Measurements from ENCODE around the gene TOLLIP. TPM values are rescaled to one million over a fixed set of nuclear protein-coding genes. Genes with fewer than 3 reads are reported as not detected.
"Not testable (repeated sequence)": the region's sequence is repeated elsewhere in the genome, so short reads cannot be mapped to it uniquely, and the experiment has no call there.

TOLLIP gene
- total RNA-seq, 5 donors from 2014 or later (not counting 1 experiment from before 2014, with no cell fraction given): 44.4 to 54.1 (median 50.8) TPM

- H3K9me3 Mint-ChIP-seq: no peaks in the 10 kb centered on the region
- no peaks in the 10 kb centered on the region for H3K27me3 Mint-ChIP-seq
- DNase-seq (no peak), ATAC-seq (replicated peaks in 1 of 4) (no peak)
- Histone ChIP-seq H3K4me3 (ENCODE audit: control insufficient read depth in 1 of 2, extremely low read depth in 1 of 2, low read length in 1 of 2) (no peak overlapping the region), H3K36me3 (ENCODE audit: control insufficient read depth in 2 of 2, extremely low read depth in 1 of 2, insufficient read depth in 1 of 2, low read length in 1 of 2) (peaks cover 2 to 9% of the 10 kb centered on the region in 2 donors), H3K27me3 (replicated peaks in 1 of 2; ENCODE audit: control insufficient read depth in 2 of 2, extremely low read depth in 1 of 2, insufficient read depth in 2 of 2, low read length in 1 of 2) (no peaks in the 10 kb centered on the region), H3K4me1 (ENCODE audit: control insufficient read depth in 1 of 2, extremely low read depth in 1 of 2, insufficient read depth in 2 of 2, low read length in 2 of 2) (peaks cover 0 to 59% of the 10 kb centered on the region in 2 experiments), H3K27ac (ENCODE audit: low read length) (no peak overlapping the region), H3K9me3 (no peaks in the 10 kb centered on the region)
- H3K4me3 Mint-ChIP-seq: no peak overlapping the region
- H3K4me1 Mint-ChIP-seq: peaks cover 0 to 16% (median 0%) of the 10 kb centered on the region in 3 donors
- H3K36me3 Mint-ChIP-seq: peaks cover 5% of the 10 kb centered on the region
- ChIA-PET CTCF (no interaction called here), POLR2A (no interaction called here)
- 90% methylated on average over 9 of the region's 13 CpGs for WGBS (ENCODE audit: insufficient coverage)
- H3K27ac Mint-ChIP-seq: no peak overlapping the region
Measured at GRCh38 chr11:1271002-1271401, 38.4 kb downstream of the TOLLIP start.

- Mint-ChIP-seq H3K4me3 (no peak overlapping the region), H3K27ac (no peak overlapping the region), H3K9me3 (no peaks in the 10 kb centered on the region), H3K36me3 (no peaks in the 10 kb centered on the region), H3K4me1 (peaks cover 0 to 16% (median 0%) of the 10 kb centered on the region in 3 donors), H3K27me3 (no peaks in the 10 kb centered on the region)
- ChIA-PET CTCF (no interaction called here), POLR2A (no interaction called here)
- ATAC-seq (replicated peaks in 1 of 4) (no peak), DNase-seq (no peak)
- Histone ChIP-seq H3K36me3 (ENCODE audit: control insufficient read depth in 2 of 2, extremely low read depth in 1 of 2, insufficient read depth in 1 of 2, low read length in 1 of 2) (peaks cover 2 to 9% of the 10 kb centered on the region in 2 donors), H3K4me3 (ENCODE audit: control insufficient read depth in 1 of 2, extremely low read depth in 1 of 2, low read length in 1 of 2) (no peak overlapping the region), H3K9me3 (no peaks in the 10 kb centered on the region), H3K4me1 (ENCODE audit: control insufficient read depth in 1 of 2, extremely low read depth in 1 of 2, insufficient read depth in 2 of 2, low read length in 2 of 2) (peaks cover 0 to 54% of the 10 kb centered on the region in 2 experiments), H3K27me3 (replicated peaks in 1 of 2; ENCODE audit: control insufficient read depth in 2 of 2, extremely low read depth in 1 of 2, insufficient read depth in 2 of 2, low read length in 1 of 2) (no peaks in the 10 kb centered on the region), H3K27ac (ENCODE audit: low read length) (no peak overlapping the region)
- 92% methylated on average over 9 of the region's 10 CpGs for WGBS (ENCODE audit: insufficient coverage)
Measured at GRCh38 chr11:1270476-1270875, 39.0 kb downstream of the TOLLIP start.

- H3K27ac Mint-ChIP-seq: no peak overlapping the region
- no peak for ATAC-seq (replicated peaks in 1 of 4)
- H3K9me3 Mint-ChIP-seq: peaks cover 0 to 4% (median 0%) of the 10 kb centered on the region in 3 donors
- DNase-seq: no peak
- peaks cover 0 to 16% (median 0%) of the 10 kb centered on the region in 3 donors for H3K4me1 Mint-ChIP-seq
- POLR2A ChIA-PET: no interaction called here
- peaks cover 0 to 49% of the 10 kb centered on the region in 2 experiments for H3K4me1 ChIP-seq (ENCODE audit: control insufficient read depth in 1 of 2, extremely low read depth in 1 of 2, insufficient read depth in 2 of 2, low read length in 2 of 2)
- no peak overlapping the region for H3K4me3 ChIP-seq (ENCODE audit: control insufficient read depth in 1 of 2, extremely low read depth in 1 of 2, low read length in 1 of 2)
- no peaks in the 10 kb centered on the region for H3K27me3 Mint-ChIP-seq
- H3K36me3 ChIP-seq (ENCODE audit: control insufficient read depth in 2 of 2, extremely low read depth in 1 of 2, insufficient read depth in 1 of 2, low read length in 1 of 2): peaks cover 0 to 6% of the 10 kb centered on the region in 2 donors
- H3K27ac ChIP-seq (ENCODE audit: low read length): no peak overlapping the region
- no peaks in the 10 kb centered on the region for H3K9me3 ChIP-seq
- WGBS (ENCODE audit: insufficient coverage): 90% methylated on average over 5 of the region's 5 CpGs
- H3K36me3 Mint-ChIP-seq: no peaks in the 10 kb centered on the region
- H3K27me3 ChIP-seq (replicated peaks in 1 of 2; ENCODE audit: control insufficient read depth in 2 of 2, extremely low read depth in 1 of 2, insufficient read depth in 2 of 2, low read length in 1 of 2): no peaks in the 10 kb centered on the region
- H3K4me3 Mint-ChIP-seq: no peak overlapping the region
- CTCF ChIA-PET: no interaction called here
Measured at GRCh38 chr11:1269957-1270356, 39.5 kb downstream of the TOLLIP start.

- Mint-ChIP-seq H3K4me3 (no peak overlapping the region), H3K4me1 (peaks cover 4 to 28% (median 13%) of the 10 kb centered on the region in 3 donors), H3K9me3 (peaks cover 0 to 10% (median 3%) of the 10 kb centered on the region in 3 donors), H3K27me3 (no peaks in the 10 kb centered on the region), H3K27ac (peak overlapping the region in 1 of 2 donors; percentile 61), H3K36me3 (peaks cover 3% of the 10 kb centered on the region)
- WGBS (ENCODE audit: insufficient coverage): 97% methylated on average over 6 of the region's 9 CpGs
- no peaks in the 10 kb centered on the region for H3K27me3 ChIP-seq (replicated peaks in 1 of 2; ENCODE audit: control insufficient read depth in 2 of 2, extremely low read depth in 1 of 2, insufficient read depth in 2 of 2, low read length in 1 of 2)
- no peak overlapping the region for H3K4me3 ChIP-seq (ENCODE audit: control insufficient read depth in 1 of 2, extremely low read depth in 1 of 2, low read length in 1 of 2)
- H3K9me3 ChIP-seq: no peaks in the 10 kb centered on the region
- POLR2A ChIA-PET: interaction anchor here in 1 of 2 donors (0.5 kb wide), 1 partner anchor 113 kb away, joined by 3 read pairs; no protein-coding TSS in a partner anchor
- peak overlapping the region; percentile 2 for H3K27ac ChIP-seq (ENCODE audit: low read length)
- ATAC-seq (replicated peaks in 1 of 4) (no peak), DNase-seq (peak in 1 of 35 experiments; percentile 44)
- CTCF ChIA-PET: no interaction called here
- H3K36me3 ChIP-seq (ENCODE audit: control insufficient read depth in 2 of 2, extremely low read depth in 1 of 2, insufficient read depth in 1 of 2, low read length in 1 of 2): peaks cover 0 to 2% of the 10 kb centered on the region in 2 donors
- peaks cover 0 to 43% of the 10 kb centered on the region in 2 experiments for H3K4me1 ChIP-seq (ENCODE audit: control insufficient read depth in 1 of 2, extremely low read depth in 1 of 2, insufficient read depth in 2 of 2, low read length in 2 of 2)
Measured at GRCh38 chr11:1267441-1268100, 41.9 kb downstream of the TOLLIP start.

- no CpG with 5 or more reads among the region's 2 CpGs for WGBS (ENCODE audit: insufficient coverage)
- H3K27me3 Mint-ChIP-seq; ATAC-seq (replicated peaks in 1 of 4); DNase-seq; H3K27me3 ChIP-seq (replicated peaks in 1 of 2; ENCODE audit: control insufficient read depth in 2 of 2, extremely low read depth in 1 of 2, insufficient read depth in 2 of 2, low read length in 1 of 2); H3K36me3 ChIP-seq (ENCODE audit: control insufficient read depth in 2 of 2, extremely low read depth in 1 of 2, insufficient read depth in 1 of 2, low read length in 1 of 2); H3K4me3 ChIP-seq (ENCODE audit: control insufficient read depth in 1 of 2, extremely low read depth in 1 of 2, low read length in 1 of 2); POLR2A ChIA-PET; CTCF ChIA-PET; H3K36me3 Mint-ChIP-seq; H3K9me3 ChIP-seq; H3K4me3 Mint-ChIP-seq: not testable (repeated sequence)
- Mint-ChIP-seq H3K4me1 (peaks cover 8 to 33% (median 15%) of the 10 kb centered on the region in 3 donors), H3K27ac (peak overlapping the region in 1 of 2 donors; percentile 61), H3K9me3 (peaks cover 0 to 10% (median 3%) of the 10 kb centered on the region in 3 donors)
- Histone ChIP-seq H3K4me1 (ENCODE audit: control insufficient read depth in 1 of 2, extremely low read depth in 1 of 2, insufficient read depth in 2 of 2, low read length in 2 of 2) (peaks cover under 1 to 46% of the 10 kb centered on the region in 2 experiments), H3K27ac (ENCODE audit: low read length) (peak overlapping the region; percentile 2)
Measured at GRCh38 chr11:1266976-1267375, 42.5 kb downstream of the TOLLIP start.

GRCh38 chr11:1265480-1265879 is 44.0 kb downstream of the TOLLIP start:
- CTCF ChIA-PET; H3K4me3 Mint-ChIP-seq; DNase-seq; H3K27me3 Mint-ChIP-seq; H3K27ac Mint-ChIP-seq; H3K27ac ChIP-seq (ENCODE audit: low read length); POLR2A ChIA-PET; H3K36me3 Mint-ChIP-seq; H3K27me3 ChIP-seq (replicated peaks in 1 of 2; ENCODE audit: control insufficient read depth in 2 of 2, extremely low read depth in 1 of 2, insufficient read depth in 2 of 2, low read length in 1 of 2); ATAC-seq (replicated peaks in 1 of 4); H3K36me3 ChIP-seq (ENCODE audit: control insufficient read depth in 2 of 2, extremely low read depth in 1 of 2, insufficient read depth in 1 of 2, low read length in 1 of 2); H3K4me3 ChIP-seq (ENCODE audit: control insufficient read depth in 1 of 2, extremely low read depth in 1 of 2, low read length in 1 of 2); H3K9me3 ChIP-seq: not testable (repeated sequence)
- peaks cover 3 to 38% of the 10 kb centered on the region in 2 experiments for H3K4me1 ChIP-seq (ENCODE audit: control insufficient read depth in 1 of 2, extremely low read depth in 1 of 2, insufficient read depth in 2 of 2, low read length in 2 of 2)
- WGBS (ENCODE audit: insufficient coverage): 100% methylated on average over 4 of the region's 4 CpGs
- Mint-ChIP-seq H3K9me3 (peaks cover 0 to 10% (median 3%) of the 10 kb centered on the region in 3 donors), H3K4me1 (peaks cover 10 to 33% (median 17%) of the 10 kb centered on the region in 3 donors)

Data from T-cell (primary cell).